ENCODE measurements around the gene RAPSN. TPM values are rescaled to one million over a fixed set of nuclear protein-coding genes. Genes with fewer than 3 reads are reported as not detected.
A peak's percentile ranks its signal among the peaks of the same experiment; 100 is the strongest.

Gene RAPSN
- total RNA-seq, 1 donor: 0.43 TPM

DNA sequence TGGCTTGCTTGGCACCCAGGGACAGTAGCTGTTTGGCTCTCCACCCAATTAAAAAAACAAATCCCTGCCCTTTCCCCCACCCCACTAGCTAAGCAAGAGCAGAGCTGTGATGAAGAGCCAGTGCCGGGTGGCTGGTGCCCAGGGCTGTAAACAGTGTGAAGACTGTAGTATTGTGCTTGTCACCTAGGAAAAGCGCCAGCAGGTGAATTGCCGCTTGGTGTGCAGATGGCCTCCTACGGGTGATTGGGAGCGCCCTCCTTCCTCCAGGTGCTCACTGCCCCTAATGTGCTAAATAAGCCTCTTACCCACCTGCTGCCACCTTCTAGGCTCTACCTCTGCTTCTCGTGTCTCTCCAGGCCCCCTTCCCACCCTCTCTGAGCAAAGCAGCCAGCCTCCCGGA lies 18.4 kb upstream of the RAPSN start:
- H3K4me3 ChIP-seq (ENCODE audit: low read depth, low read length): no peak overlapping the region
- TF ChIP-seq, protein P1, sequence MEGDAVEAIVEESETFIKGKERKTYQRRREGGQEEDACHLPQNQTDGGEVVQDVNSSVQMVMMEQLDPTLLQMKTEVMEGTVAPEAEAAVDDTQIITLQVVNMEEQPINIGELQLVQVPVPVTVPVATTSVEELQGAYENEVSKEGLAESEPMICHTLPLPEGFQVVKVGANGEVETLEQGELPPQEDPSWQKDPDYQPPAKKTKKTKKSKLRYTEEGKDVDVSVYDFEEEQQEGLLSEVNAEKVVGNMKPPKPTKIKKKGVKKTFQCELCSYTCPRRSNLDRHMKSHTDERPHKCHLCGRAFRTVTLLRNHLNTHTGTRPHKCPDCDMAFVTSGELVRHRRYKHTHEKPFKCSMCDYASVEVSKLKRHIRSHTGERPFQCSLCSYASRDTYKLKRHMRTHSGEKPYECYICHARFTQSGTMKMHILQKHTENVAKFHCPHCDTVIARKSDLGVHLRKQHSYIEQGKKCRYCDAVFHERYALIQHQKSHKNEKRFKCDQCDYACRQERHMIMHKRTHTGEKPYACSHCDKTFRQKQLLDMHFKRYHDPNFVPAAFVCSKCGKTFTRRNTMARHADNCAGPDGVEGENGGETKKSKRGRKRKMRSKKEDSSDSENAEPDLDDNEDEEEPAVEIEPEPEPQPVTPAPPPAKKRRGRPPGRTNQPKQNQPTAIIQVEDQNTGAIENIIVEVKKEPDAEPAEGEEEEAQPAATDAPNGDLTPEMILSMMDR (IDR thresholded peaks at IDR 0.05; ENCODE audit: insufficient read depth, low read depth, low read length): no peak
- DNase-seq (ENCODE audit: low read depth): no peak

DNA sequence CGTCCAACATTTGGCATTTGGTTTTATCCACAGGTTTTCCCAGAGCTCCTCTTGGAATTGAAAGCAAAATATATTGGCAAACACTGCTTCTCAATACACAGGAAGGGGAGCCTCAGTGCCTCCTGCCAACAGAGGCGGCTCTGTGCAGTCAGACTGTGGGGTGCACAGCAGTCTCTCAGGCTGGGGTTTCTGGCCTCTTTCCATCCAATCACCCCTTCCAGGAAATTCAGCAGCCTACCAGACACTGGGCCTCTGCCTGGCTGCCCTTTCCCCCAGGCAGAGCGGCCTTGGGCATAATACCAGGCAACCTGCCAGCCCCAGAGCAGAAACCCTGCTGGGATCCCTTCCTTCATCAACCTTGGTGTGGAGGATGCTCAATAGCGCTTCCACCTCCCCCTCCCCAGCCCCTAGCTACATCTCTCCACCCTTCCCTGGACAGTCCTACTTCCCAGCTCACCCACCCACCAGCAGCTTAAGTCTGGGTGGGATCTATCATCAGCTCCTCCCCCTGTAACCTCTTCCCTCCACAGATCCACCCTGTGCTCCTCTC lies 17.8 kb upstream of the RAPSN start:
- no peak for DNase-seq (ENCODE audit: low read depth)

GRCh38 chr11:47466201-47466600 lies 17.3 kb upstream of the RAPSN start:
- no peak overlapping the region for H3K4me3 ChIP-seq (ENCODE audit: low read depth, low read length)
- TF ChIP-seq, protein P1 (IDR thresholded peaks at IDR 0.05; ENCODE audit: insufficient read depth, low read depth, low read length): no peak
- no peak for DNase-seq (ENCODE audit: low read depth)

More for the DNA sequence above, 17.8 kb upstream of the RAPSN start:
- TF ChIP-seq, protein P1 (IDR thresholded peaks at IDR 0.05; ENCODE audit: insufficient read depth, low read depth, low read length): no peak
- no peak overlapping the region for H3K4me3 ChIP-seq (ENCODE audit: low read depth, low read length)

DNA sequence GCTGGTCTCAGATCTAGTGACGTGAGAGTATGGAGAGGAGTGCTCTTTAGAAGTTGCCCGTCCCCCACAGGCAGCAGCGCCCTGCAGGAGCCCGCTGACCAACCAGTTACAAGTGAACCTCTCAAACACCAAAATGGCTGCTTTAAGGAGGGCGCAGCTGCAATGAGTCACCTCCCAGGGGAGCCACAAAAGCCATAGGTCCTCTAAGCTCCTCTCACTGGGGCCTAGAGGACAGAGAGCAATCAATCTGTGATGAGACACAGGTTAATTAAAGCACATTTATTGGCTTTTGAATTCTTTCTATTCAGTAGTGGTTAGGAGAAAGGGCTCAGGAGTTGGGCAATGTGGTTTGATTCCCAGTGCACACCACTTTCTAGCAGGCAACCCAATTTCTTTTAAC lies 15.5 kb upstream of the RAPSN start:
- no peak overlapping the region for H3K4me3 ChIP-seq (ENCODE audit: low read depth, low read length)
- TF ChIP-seq, protein P1 (IDR thresholded peaks at IDR 0.05; ENCODE audit: insufficient read depth, low read depth, low read length): no peak
- DNase-seq (ENCODE audit: low read depth): peak; percentile 45

DNA sequence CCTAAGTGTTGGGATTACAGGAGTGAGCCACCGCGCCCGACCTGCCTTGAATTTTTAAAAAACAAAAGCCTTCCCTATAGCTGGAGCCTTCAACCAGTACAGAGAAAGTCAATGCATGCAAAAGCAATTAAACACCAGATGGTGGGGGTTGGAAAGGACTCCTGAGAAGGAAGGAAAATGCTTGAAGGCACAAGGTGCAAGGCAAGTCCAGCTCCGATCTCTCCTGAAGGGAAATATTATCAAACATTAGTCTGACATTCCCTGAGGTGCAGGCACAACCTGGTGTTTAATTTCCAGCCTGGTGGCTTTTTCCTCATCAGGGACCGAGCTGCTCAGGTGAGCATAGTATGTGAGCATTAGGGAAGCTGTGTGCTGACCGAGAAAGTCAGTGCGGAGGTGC lies 12.9 kb upstream of the RAPSN start:
- no peak overlapping the region for H3K4me3 ChIP-seq (ENCODE audit: low read depth, low read length)
- TF ChIP-seq, protein P1 (IDR thresholded peaks at IDR 0.05; ENCODE audit: insufficient read depth, low read depth, low read length): no peak
- no peak for DNase-seq (ENCODE audit: low read depth)

DNA sequence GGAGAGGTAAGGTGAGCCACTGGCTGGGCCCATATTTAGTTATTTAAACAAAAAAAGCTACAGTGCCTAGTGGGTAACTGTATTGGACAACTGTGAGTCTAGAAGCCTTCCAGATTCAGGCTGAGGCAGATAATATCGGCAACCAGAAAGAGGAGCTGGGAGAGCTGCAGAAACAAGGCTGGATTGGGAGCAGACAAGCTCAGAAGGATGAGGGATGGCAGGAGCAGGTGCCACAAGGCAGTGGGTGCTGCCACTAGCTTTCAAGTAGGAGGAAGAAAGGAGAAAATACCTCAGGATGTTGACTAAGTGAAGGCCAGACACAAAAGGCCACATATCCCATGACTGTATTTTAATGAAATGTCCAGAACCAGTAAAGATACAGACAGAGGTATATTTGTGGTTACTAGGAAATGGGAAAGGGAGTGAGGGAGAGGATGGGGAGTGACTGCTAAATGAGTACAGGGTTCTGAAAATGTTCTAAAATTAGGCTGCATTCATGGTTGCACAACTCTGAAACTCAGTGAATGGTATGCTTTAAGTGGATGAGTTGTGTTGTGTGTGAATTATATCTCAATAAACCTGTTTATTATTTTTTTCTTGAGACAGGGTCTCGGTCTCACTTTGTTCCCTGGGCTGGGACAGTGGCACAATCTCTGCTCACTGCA lies 11.8 kb upstream of the RAPSN start:
- TF ChIP-seq, protein P1 (IDR thresholded peaks at IDR 0.05; ENCODE audit: insufficient read depth, low read depth, low read length): no peak
- DNase-seq (ENCODE audit: low read depth): no peak

More for the DNA sequence above, 11.8 kb upstream of the RAPSN start:
- H3K4me3 ChIP-seq (ENCODE audit: low read depth, low read length): no peak overlapping the region
